Activated T-cell treated with anti-CD3 and anti-CD28 coated beads, Interleukin-2, amount 50 U/mL, for 1 hour (primary cell): ENCODE results near the gene NOP9.
"Not testable (repeated sequence)": the region's sequence is repeated elsewhere in the genome, so short reads cannot be mapped to it uniquely, and the experiment has no call there.

Experiments used
- DNase-seq: peaks from one replicate; pipeline ENCODE4 v3.0.0-alpha.2; 2020

NOP9 gene

DNA sequence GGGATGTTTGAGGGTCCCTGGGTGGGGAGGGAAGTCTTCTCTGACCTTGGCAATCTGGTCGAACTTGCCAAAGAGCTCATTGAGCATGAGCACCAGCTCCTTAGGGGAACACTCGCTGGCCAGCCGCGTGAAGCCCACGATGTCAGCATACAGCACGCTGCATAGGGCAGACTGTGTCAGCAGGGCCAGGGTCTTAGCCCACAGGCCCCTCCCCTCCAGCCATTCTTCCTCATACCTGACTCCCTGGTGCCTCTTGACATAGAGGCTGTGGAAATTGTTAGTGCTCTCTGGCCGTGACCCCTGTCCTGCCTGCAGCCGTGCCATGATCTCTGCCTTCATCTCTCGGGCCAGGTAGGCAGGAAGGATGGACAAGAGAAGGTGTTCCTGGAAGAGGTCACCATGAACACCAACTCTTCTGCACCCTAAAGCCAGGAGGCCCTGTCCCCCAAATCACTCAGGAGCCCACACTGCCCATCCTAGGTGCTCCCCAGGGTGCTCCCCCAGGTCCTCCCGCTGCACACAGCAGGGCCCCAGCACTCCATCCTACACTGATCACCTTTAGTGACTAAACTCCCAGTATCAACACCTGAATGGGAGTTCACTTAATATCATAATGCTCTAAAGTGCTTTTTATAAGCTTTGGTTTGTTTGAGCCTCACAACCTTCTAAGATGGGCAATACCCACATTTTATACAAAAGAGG, 31.5 kb downstream of the NOP9 start:
- no peak for DNase-seq

DNA sequence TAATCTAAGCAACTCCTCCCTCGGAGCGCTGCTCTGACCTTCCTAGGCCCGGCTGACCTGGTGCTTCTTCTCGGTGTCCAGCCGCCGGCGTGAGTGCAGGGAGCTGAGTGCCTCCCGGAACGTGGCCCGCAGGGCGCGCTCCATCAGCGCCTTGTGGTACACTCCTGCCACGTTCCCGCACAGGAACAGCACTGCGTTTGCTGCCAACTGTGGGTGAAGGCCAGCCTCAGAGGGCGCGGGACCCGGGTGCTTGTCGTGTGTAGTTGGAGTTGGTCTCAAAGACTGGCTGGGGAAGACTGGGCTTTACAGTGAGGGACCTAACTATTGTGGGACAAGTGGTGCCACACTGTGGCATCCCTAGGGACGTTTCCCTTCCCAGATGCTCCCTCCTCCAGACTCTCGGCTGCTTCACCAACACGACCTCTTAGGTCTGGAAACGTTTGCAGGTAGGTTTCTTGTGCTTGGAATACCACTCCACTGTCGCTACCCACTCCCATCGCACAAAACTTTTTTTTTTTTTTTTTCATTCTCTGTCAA, 32.1 kb downstream of the NOP9 start:
- DNase-seq, result no peak

DNA sequence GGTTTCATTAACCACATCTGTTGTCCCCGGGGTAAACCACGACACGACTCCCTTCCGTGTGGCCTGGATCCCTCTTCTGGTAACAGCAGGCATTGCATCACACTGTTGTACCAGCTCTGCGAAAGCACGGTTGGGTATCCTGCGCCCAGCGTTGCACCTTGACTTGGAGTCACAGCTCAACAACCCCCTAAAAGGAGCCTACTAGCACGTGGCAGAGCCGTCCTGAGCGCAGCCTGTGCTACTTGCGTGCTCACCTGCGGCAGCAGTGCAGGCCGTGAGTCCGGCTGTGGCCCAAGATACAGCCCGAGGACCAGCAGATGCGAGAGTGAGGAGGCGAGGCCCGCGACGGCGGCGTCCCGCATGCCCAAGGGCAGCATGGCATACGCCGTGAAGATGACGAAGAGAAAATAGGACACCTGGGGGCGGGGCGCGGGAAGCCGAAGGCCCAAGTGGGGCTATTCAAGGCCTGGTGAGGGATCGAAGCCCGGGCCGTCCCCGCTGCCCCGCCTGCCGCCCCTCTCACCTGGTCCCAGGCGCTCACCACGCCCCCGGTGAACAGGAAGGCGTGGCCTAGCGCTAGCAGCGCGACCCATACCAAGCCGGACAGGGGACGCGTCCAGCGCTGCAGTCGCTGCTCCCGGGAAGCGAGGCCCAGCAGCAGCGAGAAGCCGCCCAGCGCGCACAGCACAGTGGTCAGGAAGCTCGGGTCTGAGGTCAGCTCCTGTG, 32.8 kb downstream of the NOP9 start:
- DNase-seq, result peak; percentile 80

DNA sequence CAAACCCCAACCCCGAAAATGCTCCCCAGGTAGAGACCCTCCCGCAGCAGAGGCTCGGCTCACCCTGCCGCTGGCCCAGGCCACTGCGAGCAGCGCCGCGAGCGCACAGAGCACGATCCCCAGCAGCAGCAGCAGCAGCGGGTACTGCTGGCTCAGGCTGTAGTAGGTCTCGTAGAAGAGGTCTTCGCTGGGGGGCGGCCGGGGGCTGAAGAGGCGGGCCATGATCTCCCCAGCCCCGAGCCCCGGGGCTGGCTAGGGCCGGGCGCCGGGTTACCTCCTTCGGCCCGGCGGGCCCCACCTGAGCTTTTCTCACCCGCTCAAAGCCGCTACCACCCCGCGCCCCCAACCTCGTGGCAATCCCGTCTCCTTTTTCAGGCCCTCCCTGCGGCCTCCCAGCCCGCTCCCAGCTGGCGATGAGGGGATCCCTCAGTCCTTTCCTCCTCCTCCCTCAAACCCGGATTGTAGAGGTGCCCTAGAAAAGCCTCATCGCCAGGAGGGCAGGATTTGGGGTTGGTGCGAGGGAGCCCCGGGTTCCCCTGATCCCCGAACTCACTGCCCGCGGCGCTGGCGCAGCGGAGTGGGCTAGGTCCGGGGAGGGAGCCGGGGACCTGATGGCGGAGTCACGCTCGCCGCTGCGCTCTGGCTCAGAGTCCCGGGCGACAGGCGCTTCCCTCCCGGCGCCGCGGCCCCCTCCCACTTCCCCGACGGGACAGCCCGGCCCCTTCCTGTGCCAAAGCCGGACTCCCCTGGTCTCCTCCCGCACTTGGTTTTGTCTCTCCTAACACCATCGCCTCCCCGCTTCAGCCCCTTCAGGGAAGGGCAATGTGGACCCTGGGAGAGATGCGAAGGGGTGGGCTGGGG, 35.0 kb downstream of the NOP9 start, which contains the start of gene ADCY4:
ADCY4 (minus strand) TSS at position 641 of the 861 bp plus-strand sequence; CDS start at position 222, 419 bp downstream.
- peak; percentile 54 for DNase-seq

DNA sequence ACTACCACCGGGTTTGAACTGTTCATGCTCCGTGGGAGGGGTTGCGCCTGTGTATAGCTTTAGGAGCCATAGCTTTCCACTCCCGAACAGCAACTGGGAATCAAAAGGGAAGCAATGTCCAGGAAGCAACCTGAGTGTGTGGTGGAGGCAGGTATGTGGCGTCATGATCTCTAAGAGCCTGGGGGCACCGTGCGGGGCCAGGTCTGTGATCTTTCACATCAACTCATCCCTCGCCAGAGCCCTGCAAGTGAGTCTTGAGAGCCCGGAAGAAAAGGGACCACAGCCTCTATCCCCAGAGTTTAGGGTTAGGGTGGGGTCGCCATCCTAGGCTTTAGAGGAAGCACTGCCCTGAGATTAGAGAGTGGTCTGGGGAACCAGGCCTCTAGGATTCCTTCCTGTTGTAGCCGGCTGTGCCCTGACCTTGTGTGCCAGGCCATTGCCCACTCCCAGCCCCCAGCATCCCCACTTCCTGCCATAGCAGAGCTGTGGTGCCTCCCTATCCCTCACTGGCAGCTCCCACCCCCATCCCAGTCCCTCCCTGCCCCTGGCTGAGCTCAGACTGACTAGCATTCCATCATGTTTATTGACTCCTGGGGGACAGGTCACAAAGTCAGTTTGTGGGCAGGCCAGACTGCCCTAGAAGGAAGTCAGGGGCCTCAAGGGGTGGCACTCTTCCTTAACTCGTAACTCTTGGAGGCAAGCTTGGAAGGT, 36.0 kb downstream of the NOP9 start:
- no peak for DNase-seq

DNA sequence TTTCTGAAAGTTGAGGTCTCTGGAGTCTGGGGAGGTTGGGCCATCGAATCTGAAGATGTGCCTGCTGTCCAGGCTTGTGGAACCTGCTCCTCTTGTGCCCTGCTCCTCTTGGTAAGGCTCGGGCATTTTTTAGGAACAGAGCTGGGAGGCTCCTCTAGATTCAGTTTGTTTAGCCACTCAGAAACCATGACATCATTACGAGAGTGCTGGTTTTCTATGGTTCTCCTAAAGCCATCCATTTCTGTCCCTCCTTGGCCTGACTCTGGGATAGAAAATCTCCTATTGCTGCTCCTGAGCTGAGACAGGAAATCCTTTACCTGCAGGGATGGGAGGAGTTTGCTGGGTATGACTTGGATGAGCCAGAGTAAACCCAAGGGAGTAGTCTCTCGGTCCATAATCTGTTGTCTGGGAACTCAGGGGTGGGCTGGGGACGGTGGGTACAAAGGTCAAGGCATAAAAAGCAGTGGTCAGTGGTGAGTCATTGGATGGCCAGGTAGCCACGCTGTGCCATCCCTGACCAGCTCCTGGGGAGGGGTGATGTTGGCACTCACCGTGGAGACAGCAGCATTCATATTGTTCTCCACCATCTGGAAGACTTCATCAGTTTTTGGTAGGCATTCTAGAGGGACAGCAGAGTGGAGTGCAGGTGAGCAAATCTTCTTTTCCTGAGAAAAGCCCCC, 37.6 kb downstream of the NOP9 start:
- no peak for DNase-seq

DNA sequence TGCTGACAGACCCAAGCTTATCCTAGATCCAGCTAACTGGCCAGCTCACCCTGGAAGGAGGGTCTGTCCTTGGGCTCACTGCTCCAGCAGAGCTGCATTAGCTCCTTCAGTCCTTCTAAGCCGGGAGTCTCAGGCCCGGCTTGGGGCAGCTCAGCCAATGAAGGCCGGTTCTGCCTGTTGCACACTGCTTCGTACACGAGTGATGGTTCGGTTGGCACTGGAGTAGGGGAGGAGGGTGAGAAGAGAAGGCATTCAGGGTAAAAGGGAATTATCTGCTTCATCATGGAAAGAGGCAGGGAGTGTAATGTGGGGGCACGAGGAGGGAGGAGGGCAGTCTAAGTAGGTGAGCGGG, 38.1 kb downstream of the NOP9 start:
- DNase-seq, result no peak

DNA sequence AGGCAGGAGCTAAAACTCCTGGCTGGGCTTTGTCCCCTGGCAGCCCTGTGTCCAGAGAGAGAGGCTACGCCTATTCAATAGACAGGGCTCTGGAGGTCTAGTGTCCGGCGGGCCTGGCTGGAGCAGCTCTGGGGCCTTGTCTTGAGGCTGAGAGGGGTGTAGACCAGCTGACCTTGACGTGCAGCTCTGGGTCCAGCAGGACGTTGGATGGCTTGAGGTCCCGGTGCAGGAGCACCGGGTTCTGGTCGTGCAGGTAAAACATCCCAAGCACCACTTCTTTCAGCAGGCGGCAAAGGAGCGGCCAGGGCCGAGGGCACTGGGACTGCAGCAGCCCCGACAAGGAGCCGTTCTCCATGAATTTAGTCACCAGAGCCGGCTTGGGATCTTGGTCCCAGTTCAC, 39.2 kb downstream of the NOP9 start:
- no peak for DNase-seq

DNA sequence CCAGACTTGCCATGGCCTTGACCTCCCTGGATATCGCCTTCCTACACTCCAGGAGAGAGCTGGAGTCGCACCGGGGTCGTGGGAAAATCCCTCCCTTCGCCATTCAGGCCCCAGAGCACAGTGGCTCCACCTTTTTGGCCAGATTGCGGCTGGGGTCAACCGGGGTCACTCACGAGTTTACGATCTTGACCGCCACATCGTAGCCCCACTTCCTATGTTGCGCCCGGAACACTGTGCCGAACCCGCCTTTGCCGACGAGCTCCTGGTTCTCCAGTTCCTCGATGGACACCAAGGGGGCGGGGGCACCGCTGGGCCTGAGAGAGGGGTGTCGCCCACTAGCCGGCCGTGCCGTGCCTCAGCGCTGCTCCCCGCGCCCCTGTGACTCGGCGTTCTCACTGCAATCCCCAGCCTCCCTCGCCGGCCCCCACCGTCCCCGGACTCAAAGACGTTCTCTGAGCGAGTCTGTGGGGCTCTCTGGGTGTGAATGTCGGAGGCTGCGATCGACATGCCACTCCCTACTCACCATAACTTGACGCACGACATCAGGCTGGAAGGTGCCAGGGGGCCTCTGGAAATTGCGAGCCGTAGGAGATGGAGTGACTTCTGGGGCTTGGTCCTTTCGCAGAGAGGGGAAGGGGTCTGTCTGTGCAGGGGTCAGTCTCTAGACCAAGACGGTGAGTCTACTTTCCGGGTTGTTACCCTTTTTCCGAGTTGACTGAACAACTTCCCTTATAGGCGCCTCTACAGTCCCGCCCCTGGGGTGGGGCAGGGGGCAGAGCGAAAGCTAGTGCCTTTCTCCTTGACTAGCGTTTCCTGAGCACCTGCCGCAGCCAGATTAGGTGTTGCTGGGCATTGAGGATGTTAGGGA, 39.9 kb downstream of the NOP9 start, which contains the start of gene RIPK3:
RIPK3 (minus strand) TSS at position 708 of the 868 bp plus-strand sequence; CDS start at position 543, 165 bp downstream.
- DNase-seq, result peak; percentile 75

DNA sequence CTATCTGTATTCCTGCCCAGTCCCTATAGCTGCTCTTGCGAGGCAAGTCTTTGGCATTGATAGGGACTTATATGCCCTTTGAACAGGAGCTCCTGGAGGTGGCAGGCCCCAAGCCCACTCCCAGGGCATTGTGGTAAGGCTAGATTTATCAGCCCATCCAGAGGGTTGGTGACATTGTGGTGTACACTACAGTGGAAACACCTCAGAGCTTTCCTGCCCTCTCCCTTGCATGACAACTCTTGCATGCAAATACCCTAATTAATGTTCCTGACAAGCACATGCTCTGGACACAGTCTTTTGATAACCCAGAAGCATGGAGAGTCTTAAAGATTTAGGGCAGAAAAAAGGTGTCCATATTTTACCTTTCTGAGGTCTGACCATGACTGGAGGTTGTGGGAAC, 41.0 kb downstream of the NOP9 start:
- no peak for DNase-seq

DNA sequence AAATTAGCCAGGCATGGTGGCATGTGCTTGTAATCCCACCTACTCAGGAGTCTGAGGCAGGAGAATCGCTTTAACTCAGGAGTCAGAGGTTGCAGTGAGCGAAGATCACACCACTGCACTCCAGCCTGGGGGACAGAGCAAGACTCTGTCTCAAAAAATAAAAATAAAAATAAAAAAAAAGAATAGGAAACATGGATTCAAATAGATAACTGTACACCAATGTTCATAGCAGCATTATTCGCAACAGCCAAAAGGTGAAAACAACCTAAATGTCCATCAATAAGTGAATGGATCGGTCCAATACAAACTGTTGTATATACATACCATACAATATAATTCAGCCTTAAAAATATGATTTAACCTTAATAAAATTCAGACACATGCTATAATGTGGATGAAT, 43.2 kb downstream of the NOP9 start:
- DNase-seq, result no peak

DNA sequence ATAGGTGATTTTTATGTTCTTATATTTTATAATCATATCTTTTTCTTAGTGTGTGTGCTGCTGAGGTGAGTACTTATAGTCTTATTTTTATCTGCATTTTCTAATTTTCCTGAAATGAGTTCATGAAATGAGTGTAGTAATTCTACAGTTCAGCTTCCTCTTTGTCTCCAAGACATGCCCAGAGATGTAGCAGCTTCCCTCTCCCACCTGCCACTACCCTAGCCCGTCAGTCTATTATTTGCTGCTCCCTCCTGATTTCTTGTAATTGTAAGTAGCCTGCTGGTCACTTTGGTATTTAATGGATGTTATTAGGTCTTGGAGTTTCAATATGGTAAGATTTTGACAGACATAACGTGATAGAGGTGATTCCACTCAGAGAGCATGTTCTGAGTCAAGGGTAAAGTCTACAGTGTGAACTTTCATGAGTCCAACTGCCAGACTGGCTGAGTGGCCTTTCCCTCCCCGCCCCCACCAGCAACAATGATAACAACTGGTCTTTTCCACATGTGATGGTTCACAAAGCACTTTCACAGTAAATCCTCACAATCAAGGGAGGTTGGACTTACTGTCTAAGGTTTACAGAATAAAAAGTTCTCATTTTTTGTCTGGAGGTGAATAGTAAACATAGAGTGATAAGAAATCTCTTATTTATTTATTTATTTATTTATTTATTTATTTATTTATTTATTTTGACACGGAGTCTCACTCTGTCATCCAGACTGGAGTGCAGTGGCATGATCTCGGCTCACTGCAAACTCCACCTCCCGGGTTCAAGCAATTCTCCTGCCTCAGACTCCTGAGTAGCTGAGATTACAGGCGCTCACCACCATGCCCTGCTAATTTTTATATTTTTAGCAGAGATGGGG, 44.4 kb downstream of the NOP9 start:
- no peak for DNase-seq

DNA sequence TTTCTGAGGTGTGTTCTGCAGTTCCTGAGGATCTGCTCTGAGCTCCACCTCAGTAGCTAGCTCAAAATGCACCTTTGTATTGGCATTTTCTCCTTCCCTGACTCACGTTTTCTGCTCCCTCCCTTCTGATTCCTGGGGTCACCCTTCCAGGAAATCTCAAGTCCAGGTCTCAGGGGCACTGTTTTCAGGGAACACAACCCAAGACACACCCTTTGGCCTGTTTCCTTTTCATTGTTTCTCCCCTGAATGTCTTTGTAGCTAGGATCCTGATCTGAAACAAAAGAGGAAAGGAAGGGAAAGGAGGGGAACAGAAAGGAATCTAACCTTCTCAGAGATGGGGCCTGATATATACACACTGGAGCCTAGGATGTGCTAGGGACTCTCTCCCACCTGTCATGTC, 47.5 kb downstream of the NOP9 start:
- DNase-seq, result no peak

DNA sequence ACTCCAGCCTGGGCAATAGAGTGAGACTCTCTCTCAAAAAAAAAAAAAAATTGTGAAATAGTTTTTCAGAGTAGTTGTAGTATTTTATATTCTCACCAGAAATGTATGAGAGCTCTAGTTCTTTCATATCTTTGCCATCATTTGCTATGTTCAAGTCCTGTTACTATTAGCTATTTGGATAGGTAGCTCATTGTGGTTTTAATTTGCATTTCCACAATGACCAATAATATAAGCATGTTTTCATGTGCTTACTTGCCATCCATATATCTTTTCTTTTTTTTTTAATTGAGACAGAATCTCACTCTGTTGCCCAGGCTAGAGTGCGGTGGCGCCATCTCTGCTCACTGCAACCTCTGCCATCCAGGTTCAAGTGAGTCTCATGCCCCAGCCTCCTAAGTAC, 48.5 kb downstream of the NOP9 start:
- DNase-seq, result no peak

DNA sequence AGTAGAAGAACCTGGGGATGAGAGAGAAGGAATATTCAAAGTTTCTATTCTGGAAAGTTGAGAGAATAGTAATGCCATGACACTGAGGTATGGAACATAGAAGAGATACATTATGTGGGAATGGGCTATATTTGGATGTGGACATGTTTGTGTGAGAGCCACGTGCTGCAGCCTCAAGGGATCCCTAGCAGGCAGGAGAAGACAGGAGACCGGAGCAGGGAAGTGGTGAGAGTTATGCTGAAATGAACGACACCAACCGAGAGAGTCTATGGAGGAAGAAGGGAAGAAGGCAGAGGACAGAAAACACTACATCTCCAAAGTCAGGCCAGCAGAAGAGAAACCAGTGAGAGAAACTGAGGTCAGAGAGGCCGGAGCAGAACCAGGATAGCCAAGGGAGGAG, 50.1 kb downstream of the NOP9 start:
- DNase-seq, result no peak

DNA sequence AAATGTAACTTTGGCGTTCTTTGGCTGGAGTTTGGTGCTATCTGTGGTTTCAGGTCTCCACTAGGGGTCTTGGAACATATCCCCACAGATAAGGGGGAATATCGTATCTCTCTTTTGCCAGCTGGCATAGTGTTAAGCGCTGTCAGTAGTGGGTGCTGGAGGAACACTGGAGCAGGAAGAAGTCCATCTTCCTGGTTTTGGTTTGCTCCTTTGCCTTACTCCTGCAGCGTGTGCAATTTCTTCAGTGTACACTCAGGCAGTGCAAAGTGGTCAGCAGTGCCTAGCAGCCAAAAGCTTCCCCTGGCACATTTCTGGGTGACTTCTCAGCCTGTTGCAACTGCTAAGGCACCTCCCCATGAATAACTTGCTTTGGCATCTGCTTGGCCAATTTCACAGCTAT, 51.9 kb downstream of the NOP9 start:
- DNase-seq, result no peak

DNA sequence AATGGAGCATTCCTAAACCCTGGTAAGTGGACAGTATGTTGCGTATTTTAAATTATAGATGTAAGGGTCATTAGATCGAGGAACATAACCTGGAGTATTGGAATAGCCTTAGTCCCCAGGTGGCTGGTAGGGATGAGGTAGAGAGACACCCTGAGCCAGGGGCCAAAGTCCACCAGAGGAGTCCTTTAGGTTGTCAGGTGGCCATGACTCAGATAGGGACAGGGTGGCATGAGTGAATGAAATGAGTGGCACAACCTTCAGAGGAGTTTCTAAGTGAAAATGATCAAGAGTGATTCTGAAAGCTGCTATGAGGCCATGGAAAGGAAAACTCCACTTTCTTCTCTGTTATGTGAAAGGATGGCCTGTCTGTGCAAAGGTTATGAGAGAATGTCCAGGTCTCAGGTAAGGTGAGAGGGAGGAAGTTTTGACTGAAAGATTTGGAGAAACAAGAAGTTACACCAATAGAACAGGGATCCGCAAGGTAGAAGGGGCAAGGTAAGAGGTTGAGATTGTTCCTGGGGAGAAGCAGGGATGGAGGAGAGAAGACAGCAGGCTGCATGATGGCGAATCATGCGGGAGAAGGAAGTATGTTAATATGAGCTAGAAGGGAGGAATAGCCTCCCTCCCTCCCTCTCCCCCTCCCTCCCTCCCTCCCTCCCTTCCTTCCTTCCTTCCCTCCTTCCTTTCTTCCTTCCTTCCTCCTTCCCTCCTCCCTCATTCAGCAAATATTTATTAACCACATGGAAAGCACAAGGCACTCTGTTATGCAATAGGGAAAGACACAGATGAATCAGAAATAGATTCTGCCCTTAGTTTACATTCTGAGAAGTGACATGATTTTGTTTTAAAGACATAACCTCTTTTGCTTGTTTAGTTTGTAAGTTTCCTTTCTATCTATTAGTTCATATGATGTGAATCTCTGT, 54.2 kb downstream of the NOP9 start:
- DNase-seq, result no peak

DNA sequence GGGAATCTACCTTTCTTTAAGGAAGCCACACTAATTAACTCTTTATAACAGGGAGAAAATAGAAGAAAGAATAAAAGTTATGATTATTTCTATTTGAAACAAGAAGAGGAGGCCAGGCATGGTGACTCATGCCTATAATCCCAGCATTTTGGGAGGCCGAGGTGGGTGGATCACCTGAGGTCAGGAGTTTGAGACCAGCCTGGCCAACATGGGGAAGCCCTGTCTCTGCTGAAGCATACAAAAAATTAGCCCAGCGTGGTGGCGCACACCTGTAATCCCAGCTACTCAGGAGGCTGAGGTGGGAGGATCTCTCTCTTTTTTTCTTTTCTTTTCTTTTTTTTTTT, 54.8 kb downstream of the NOP9 start:
- DNase-seq, result not testable (repeated sequence)

DNA sequence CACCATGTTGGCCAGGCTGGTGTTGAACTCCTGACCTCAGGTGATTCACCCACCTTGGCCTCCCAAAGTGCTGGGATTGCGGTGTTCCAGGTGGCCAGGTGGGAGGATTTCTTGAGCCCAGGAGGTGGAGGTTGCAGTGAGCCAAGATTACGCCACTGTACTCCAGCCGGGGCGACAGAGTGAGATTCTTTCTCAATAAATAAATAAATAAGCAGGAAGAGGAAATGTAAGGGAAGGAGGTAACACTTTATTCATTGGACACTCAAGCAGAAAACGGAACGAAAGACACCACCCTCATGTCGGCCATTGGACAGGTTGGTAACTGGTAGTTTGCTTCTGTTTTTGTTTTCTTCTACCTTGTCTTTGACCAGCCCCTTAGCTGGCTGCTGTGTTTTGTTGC, 55.4 kb downstream of the NOP9 start:
- DNase-seq, result no peak
